ENCODE results near the gene MYL7. TPM values are rescaled to one million over a fixed set of nuclear protein-coding genes. Genes with fewer than 3 reads are reported as not detected.

MYL7 gene
- polyA plus RNA-seq, 1 of the 3 experiments (the other 2 are of a cell fraction), result not detected

- ChIA-PET CTCF (interaction anchor here (1.2 to 1.4 kb wide), 2 partner anchors 8 to 15 kb away, joined by 4 read pairs; no protein-coding TSS in a partner anchor), POLR2A (interaction anchor here (1.5 kb wide), 1 partner anchor 16 kb away, joined by 4 read pairs; the partner anchor contains the start of gene POLD2)
- TF ChIP-seq FOSL2 (IDR thresholded peaks at IDR 0.05; ENCODE audit: borderline replicate concordance, low read depth) (no peak), TEAD4 (IDR thresholded peaks at IDR 0.05; ENCODE audit: borderline replicate concordance, insufficient read depth) (no peak), SIN3A (IDR thresholded peaks at IDR 0.05; ENCODE audit: borderline replicate concordance, low read depth, low read length) (no peak), ELF1 (IDR thresholded peaks at IDR 0.05) (no peak), FOXJ3 (CRISPR knock-in tag; IDR thresholded peaks at IDR 0.05) (no peak), NRF1 (IDR thresholded peaks at IDR 0.05; ENCODE audit: low read depth, low read length) (no peak), MAX (IDR thresholded peaks at IDR 0.05; ENCODE audit: low read depth) (no peak), MXI1 (IDR thresholded peaks at IDR 0.05; ENCODE audit: low read depth, low read length) (no peak), GATA2 (CRISPR knock-in tag; IDR thresholded peaks at IDR 0.05) (no peak)
- H3K4me3 ChIP-seq (ENCODE audit: low read depth in 2 of 2, low read length in 1 of 2), result no peak overlapping the region
- no peaks in the 10 kb centered on the region for H3K9me2 ChIP-seq
- WGBS (ENCODE audit: low lambda C conversion rate), result 81% methylated on average over 12 of the region's 14 CpGs
- no peaks in the 10 kb centered on the region for H3K79me2 ChIP-seq (ENCODE audit: insufficient read depth)
- no peak overlapping the region for H3K9ac ChIP-seq
- DNase-seq, result no peak
- no peak overlapping the region for H3K27ac ChIP-seq (ENCODE audit: low read depth in 2 of 2, low read length in 1 of 2)
- H3K36me3 ChIP-seq (replicated peaks in 1 of 2; ENCODE audit: control insufficient read depth in 1 of 2, insufficient read depth in 2 of 2, low read length in 1 of 2), result no peaks in the 10 kb centered on the region
- no peaks in the 10 kb centered on the region for H4K20me1 ChIP-seq (ENCODE audit: insufficient read depth)
- no peak overlapping the region for H2AFZ ChIP-seq (ENCODE audit: low read depth)
- H3K27me3 ChIP-seq (ENCODE audit: insufficient read depth), result no peaks in the 10 kb centered on the region
- H3K4me1 ChIP-seq (ENCODE audit: control insufficient read depth in 1 of 2, insufficient read depth in 2 of 2, low read depth in 1 of 2, low read length in 1 of 2), result peaks cover 0 to 11% of the 10 kb centered on the region in 2 experiments; a peak in 1 of 4 replicates
- peaks cover 8% of the 10 kb centered on the region for H3F3A ChIP-seq (replicated peaks; ENCODE audit: insufficient read depth)
- no peaks in the 10 kb centered on the region for H3K9me3 ChIP-seq
- H3K4me2 ChIP-seq, result no peak overlapping the region
Measured at GRCh38 chr7:44139311-44140010, 1.7 kb downstream of the MYL7 start.

- H3K79me2 ChIP-seq (ENCODE audit: insufficient read depth), result no peaks in the 10 kb centered on the region
- no peak overlapping the region for H2AFZ ChIP-seq (ENCODE audit: low read depth)
- CTCF ChIA-PET, result interaction anchor here (1.1 to 1.8 kb wide), 2 partner anchors 51 to 58 kb away, joined by 3 to 5 read pairs; partner anchors contain the start of gene GCK
- no peaks in the 10 kb centered on the region for H3K9me2 ChIP-seq
- no peak for TF ChIP-seq POLR2AphosphoS5 (IDR thresholded peaks at IDR 0.05; ENCODE audit: low read depth, low read length)
- no peak for TF ChIP-seq ELF1 (IDR thresholded peaks at IDR 0.05)
- TF ChIP-seq REST (IDR thresholded peaks at IDR 0.05; ENCODE audit: low read depth, low read length), result no peak
- TF ChIP-seq ZBTB33 (IDR thresholded peaks at IDR 0.05; ENCODE audit: borderline replicate concordance, low read depth), result no peak
- no peaks in the 10 kb centered on the region for H3K9me3 ChIP-seq
- peaks cover 5% of the 10 kb centered on the region for H3F3A ChIP-seq (replicated peaks; ENCODE audit: insufficient read depth)
- POLR2A ChIA-PET, result interaction anchor here (1.5 kb wide), 1 partner anchor 15 kb away, joined by 4 read pairs; the partner anchor contains the start of gene POLD2
- no peak overlapping the region for H3K9ac ChIP-seq
- no peaks in the 10 kb centered on the region for H4K20me1 ChIP-seq (ENCODE audit: insufficient read depth)
- no peak overlapping the region for H3K27ac ChIP-seq (ENCODE audit: low read depth in 2 of 2, low read length in 1 of 2)
- no peak overlapping the region for H3K4me2 ChIP-seq
- WGBS (ENCODE audit: low lambda C conversion rate), result 79% methylated on average over 5 of the region's 8 CpGs
- no peak for DNase-seq
- H3K27me3 ChIP-seq (ENCODE audit: insufficient read depth), result no peaks in the 10 kb centered on the region
- no peak overlapping the region for H3K4me3 ChIP-seq (ENCODE audit: low read depth in 2 of 2, low read length in 1 of 2)
- H3K4me1 ChIP-seq (ENCODE audit: control insufficient read depth in 1 of 2, insufficient read depth in 2 of 2, low read depth in 1 of 2, low read length in 1 of 2), result peaks cover 0 to 5% of the 10 kb centered on the region in 2 experiments; a peak in 1 of 4 replicates
- H3K36me3 ChIP-seq (replicated peaks in 1 of 2; ENCODE audit: control insufficient read depth in 1 of 2, insufficient read depth in 2 of 2, low read length in 1 of 2), result no peaks in the 10 kb centered on the region
Measured at GRCh38 chr7:44138698-44139097, 2.4 kb downstream of the MYL7 start.
